ENCODE data around the gene CLCA1. TPM values are rescaled to one million over a fixed set of nuclear protein-coding genes. Genes with fewer than 3 reads are reported as not detected.

The CLCA1 gene
- total RNA-seq, 4 donors from 2014 or later = not detected

DNA sequence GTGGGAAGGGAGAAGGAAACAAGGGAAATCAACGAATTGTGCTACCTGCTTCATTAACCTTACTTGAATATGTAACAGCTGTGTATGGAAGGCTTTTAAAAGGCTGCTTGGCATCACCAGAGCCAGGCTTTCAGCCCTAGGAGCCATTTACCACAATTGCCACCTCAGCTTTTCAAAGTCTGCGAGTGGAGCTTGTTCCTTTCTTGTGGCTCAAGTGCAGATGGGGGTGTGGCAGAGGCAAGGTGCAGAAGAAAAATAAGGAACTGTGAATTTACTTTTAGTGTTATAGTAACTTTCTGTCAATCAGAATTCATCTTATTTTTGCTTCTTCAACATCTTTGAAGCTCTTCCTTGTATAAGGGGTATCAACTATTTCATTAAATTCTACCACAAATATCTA, 27.1 kb upstream of the CLCA1 start:
- no peak for DNase-seq (ENCODE audit: low spot score in 2 of 2)
- intact Hi-C loops (cut with DNase I; ENCODE audit: low total_unique reads) = no loop called here
- H3K4me3 ChIP-seq (ENCODE audit: low read depth, poor library complexity, severe bottlenecking) = no peak overlapping the region
- WGBS, 2 donors = 59 to 84% methylated on average over 2 of the region's 2 CpGs
- TF ChIP-seq, protein P1, sequence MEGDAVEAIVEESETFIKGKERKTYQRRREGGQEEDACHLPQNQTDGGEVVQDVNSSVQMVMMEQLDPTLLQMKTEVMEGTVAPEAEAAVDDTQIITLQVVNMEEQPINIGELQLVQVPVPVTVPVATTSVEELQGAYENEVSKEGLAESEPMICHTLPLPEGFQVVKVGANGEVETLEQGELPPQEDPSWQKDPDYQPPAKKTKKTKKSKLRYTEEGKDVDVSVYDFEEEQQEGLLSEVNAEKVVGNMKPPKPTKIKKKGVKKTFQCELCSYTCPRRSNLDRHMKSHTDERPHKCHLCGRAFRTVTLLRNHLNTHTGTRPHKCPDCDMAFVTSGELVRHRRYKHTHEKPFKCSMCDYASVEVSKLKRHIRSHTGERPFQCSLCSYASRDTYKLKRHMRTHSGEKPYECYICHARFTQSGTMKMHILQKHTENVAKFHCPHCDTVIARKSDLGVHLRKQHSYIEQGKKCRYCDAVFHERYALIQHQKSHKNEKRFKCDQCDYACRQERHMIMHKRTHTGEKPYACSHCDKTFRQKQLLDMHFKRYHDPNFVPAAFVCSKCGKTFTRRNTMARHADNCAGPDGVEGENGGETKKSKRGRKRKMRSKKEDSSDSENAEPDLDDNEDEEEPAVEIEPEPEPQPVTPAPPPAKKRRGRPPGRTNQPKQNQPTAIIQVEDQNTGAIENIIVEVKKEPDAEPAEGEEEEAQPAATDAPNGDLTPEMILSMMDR (IDR thresholded peaks at IDR 0.05) = no peak
- no peak for TF ChIP-seq POLR2A (IDR thresholded peaks at IDR 0.05)

DNA sequence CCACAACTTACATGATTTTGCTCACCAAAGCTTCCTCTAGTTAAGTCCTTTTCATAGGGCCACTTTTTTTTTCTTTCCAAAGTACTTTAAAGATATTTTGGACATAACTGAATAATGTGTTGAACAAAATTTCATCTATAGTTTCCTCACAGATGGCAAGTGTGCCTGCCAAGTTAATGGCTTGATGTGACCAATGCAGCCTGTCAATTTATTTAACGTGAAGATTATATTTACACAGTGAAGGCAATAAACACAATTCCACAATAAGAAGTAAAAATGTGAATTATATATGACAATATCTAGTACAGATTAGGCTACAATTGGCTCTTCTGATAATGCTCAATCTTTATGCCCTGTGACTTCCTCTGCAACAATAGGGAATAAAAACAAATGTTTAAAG, 26.7 kb upstream of the CLCA1 start:
- TF ChIP-seq, protein P1 (IDR thresholded peaks at IDR 0.05) = no peak
- TF ChIP-seq POLR2A (IDR thresholded peaks at IDR 0.05) = no peak
- DNase-seq (ENCODE audit: low spot score in 2 of 2) = no peak
- H3K4me3 ChIP-seq (ENCODE audit: low read depth, poor library complexity, severe bottlenecking) = no peak overlapping the region
- intact Hi-C loops (cut with DNase I; ENCODE audit: low total_unique reads) = no loop called here
- WGBS, 2 donors = 77 to 87% methylated on average over 1 of the region's 1 CpG

DNA sequence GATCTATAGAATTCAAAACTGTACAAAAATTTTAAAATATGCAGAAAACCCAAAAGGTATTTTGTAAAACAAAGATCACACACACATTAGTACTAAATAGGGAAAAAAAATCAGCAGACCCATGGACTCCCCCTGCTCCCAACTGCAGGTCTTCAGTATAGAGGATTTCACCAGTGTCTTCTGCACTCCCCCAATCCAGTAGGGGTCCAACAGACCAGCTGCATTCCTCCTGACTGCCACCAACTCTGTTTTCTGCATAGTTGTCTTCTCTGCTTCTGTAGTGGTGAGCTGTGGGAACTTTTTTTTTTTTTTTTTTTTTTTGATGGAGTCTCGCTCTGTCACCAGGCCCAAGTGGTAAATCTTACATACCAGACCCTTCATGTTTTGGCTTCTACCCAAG, 22.8 kb upstream of the CLCA1 start:
- 81 to 89% methylated on average over 1 of the region's 1 CpG for WGBS, 2 donors
- no peak overlapping the region for H3K4me3 ChIP-seq (ENCODE audit: low read depth, poor library complexity, severe bottlenecking)
- TF ChIP-seq, protein P1 (IDR thresholded peaks at IDR 0.05) = no peak
- TF ChIP-seq POLR2A (IDR thresholded peaks at IDR 0.05) = no peak
- DNase-seq (ENCODE audit: low spot score in 2 of 2) = no peak
- intact Hi-C loops (cut with DNase I; ENCODE audit: low total_unique reads) = no loop called here

DNA sequence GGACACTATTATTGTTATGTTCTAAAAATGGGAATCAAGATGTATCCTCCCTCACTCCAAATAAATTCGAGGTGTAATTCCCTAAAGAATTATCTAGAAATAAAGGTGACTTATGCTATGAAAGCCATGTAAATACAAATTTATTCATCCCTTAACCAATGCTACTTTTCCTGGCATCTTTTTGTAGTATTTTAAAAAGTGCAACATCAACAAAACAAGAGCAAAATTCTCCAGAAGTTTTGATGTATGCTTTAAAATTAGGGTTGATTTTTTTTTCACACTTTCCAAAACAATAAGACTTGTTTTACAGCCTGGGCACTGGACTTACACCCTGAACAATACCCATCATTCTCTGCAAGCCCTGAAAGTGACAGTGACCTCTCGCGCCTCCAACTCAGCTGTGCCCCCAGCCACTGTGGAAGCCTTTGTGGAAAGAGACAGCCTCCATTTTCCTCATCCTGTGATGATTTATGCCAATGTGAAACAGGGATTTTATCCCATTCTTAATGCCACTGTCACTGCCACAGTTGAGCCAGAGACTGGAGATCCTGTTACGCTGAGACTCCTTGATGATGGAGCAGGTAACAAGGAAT, 21.4 kb upstream of the CLCA1 start:
- WGBS, 2 donors = 73 to 89% methylated on average over 4 of the region's 4 CpGs
- intact Hi-C loops (cut with DNase I; ENCODE audit: low total_unique reads) = no loop called here
- DNase-seq (ENCODE audit: low spot score in 2 of 2) = no peak
- no peak for TF ChIP-seq POLR2A (IDR thresholded peaks at IDR 0.05)
- TF ChIP-seq, protein P1 (IDR thresholded peaks at IDR 0.05) = no peak
- H3K4me3 ChIP-seq (ENCODE audit: low read depth, poor library complexity, severe bottlenecking) = no peak overlapping the region

DNA sequence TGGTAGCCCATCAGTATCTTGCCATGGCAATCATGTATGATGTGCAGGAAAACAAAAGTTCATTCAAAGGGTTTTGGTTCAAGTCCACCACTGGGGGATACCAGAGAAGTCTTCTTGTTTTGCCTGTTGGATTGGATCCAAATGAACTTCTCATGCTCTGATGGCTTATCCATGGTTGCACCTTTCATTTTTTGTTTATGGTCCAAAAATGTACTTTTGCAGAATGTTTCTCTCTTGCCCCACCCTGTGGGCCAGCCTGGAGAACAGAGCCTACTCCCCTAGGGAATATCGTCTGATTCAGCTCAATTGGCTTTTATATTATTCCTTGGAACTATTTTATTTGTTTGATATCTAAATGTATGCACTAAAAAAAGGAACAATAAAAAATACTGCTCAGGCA, 20.1 kb upstream of the CLCA1 start:
- H3K4me3 ChIP-seq (ENCODE audit: low read depth, poor library complexity, severe bottlenecking) = no peak overlapping the region
- TF ChIP-seq, protein P1 (IDR thresholded peaks at IDR 0.05) = no peak
- TF ChIP-seq POLR2A (IDR thresholded peaks at IDR 0.05) = no peak
- 58 to 63% methylated on average over 1 of the region's 1 CpG for WGBS, 2 donors
- intact Hi-C loops (cut with DNase I; ENCODE audit: low total_unique reads) = no loop called here
- DNase-seq (ENCODE audit: low spot score in 2 of 2) = no peak

DNA sequence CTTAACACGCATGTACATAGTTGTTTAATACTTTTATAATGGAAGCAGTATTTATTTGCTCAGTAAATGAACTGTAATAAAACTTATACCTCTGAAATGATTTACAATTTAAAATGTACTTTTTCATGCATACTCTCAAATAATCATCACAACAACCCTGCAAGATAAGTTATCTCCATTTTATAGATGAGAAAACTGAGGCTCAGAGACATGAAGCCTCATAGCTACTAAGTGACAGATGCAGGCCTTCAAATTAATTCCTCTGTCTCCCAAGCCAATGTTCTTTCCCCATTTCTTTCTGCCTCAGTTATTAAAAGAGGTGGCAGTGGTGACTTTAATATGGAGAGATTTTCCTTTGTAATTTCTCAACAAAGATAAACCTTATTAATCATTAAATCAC, 19.6 kb upstream of the CLCA1 start:
- no peak overlapping the region for H3K4me3 ChIP-seq (ENCODE audit: low read depth, poor library complexity, severe bottlenecking)
- no peak for DNase-seq (ENCODE audit: low spot score in 2 of 2)

More for the DNA sequence above, 19.6 kb upstream of the CLCA1 start:
- no peak for TF ChIP-seq POLR2A (IDR thresholded peaks at IDR 0.05)
- TF ChIP-seq, protein P1 (IDR thresholded peaks at IDR 0.05) = no peak
- intact Hi-C loops (cut with DNase I; ENCODE audit: low total_unique reads) = no loop called here
- 91 to 92% methylated on average over 1 of the region's 1 CpG for whole genome bisulfite sequencing, 2 donors

Measured in lower leg skin (tissue), 4 donors.